H9 (cell line): ENCODE data around the gene PTPRH. TPM values are rescaled to one million over a fixed set of nuclear protein-coding genes. Genes with fewer than 3 reads are reported as not detected.

Source experiments
- DNase-seq: peaks from one replicate; pipeline ENCODE4 v3.0.0-alpha.2; 2017
- H2AFZ ChIP-seq: one replicate; pipeline ENCODE4 v1.6.1; 2013; ENCODE audit warnings: mild to moderate bottlenecking, low read length, control low read depth, moderate library complexity
- H2AK5ac ChIP-seq: 2 replicates; pipeline ENCODE4 v1.6.1; 2013; ENCODE audit warnings: low read length, control low read depth, mixed read lengths; ENCODE audit not compliant: insufficient read length
- H2BK120ac ChIP-seq: one replicate; pipeline ENCODE4 v1.6.1; 2013; ENCODE audit warnings: low read depth, mild to moderate bottlenecking, low read length, control low read depth, inconsistent platforms; ENCODE audit not compliant: poor library complexity, severe bottlenecking
- H2BK12ac ChIP-seq: 2 replicates; pipeline ENCODE4 v1.6.1; 2013; ENCODE audit warnings: low read length, control low read depth, mixed read lengths, low read depth; ENCODE audit not compliant: insufficient read length
- H2BK15ac ChIP-seq: 2 replicates; pipeline ENCODE4 v1.6.1; 2013; ENCODE audit warnings: low read depth, low read length, control low read depth
- H2BK20ac ChIP-seq: one replicate; pipeline ENCODE4 v1.6.1; 2013; ENCODE audit warnings: low read depth, mild to moderate bottlenecking, low read length, control low read depth, inconsistent platforms; ENCODE audit not compliant: poor library complexity, severe bottlenecking
- H2BK5ac ChIP-seq: 2 replicates; pipeline ENCODE4 v1.6.1; 2013; ENCODE audit warnings: low read length, control low read depth, mixed read lengths; ENCODE audit not compliant: insufficient read length
- H3K14ac ChIP-seq: 2 replicates; pipeline ENCODE4 v1.6.1; 2013; ENCODE audit warnings: low read length, control low read depth; ENCODE audit not compliant: insufficient read depth
- H3K18ac ChIP-seq: 2 replicates; pipeline ENCODE4 v1.6.1; 2013; ENCODE audit warnings: low read depth, mild to moderate bottlenecking, mixed read lengths, low read length, control low read depth; ENCODE audit not compliant: insufficient read length
- H3K23ac ChIP-seq: 2 replicates; pipeline ENCODE4 v1.6.1; 2013; ENCODE audit warnings: low read length, control low read depth, mixed read lengths, low read depth; ENCODE audit not compliant: insufficient read length
- H3K23me2 ChIP-seq: 2 replicates; pipeline ENCODE4 v1.6.1; 2013; ENCODE audit warnings: low read depth, mild to moderate bottlenecking, mixed read lengths, low read length, control low read depth; ENCODE audit not compliant: insufficient read length, poor library complexity, severe bottlenecking
- H3K27ac ChIP-seq: 2 replicates; pipeline ENCODE4 v1.5.1; 2013; ENCODE audit warnings: low read length, control low read depth, mixed read lengths, low read depth; ENCODE audit not compliant: insufficient read length
- H3K27me3 ChIP-seq: 2 replicates; pipeline ENCODE4 v1.6.1; 2013; ENCODE audit warnings: low read length, control low read depth, inconsistent platforms; ENCODE audit not compliant: insufficient read depth
- H3K4ac ChIP-seq: 2 replicates; pipeline ENCODE4 v1.6.1; 2013; ENCODE audit warnings: low read depth, mild to moderate bottlenecking, control low read depth, inconsistent platforms, low read length, moderate library complexity
- H3K4me1 ChIP-seq: 2 replicates; pipeline ENCODE4 v1.6.1; 2013; ENCODE audit warnings: low read length, control low read depth, inconsistent platforms; ENCODE audit not compliant: insufficient read depth
- H3K4me2 ChIP-seq: 2 replicates; pipeline ENCODE4 v1.6.1; 2013; ENCODE audit warnings: low read length, control low read depth, mixed read lengths; ENCODE audit not compliant: insufficient read length, insufficient read depth
- H3K56ac ChIP-seq: 2 replicates; pipeline ENCODE4 v1.6.1; 2013; ENCODE audit warnings: low read depth, mild to moderate bottlenecking, mixed read lengths, low read length, control low read depth; ENCODE audit not compliant: insufficient read length
- H3K79me1 ChIP-seq: 2 replicates; pipeline ENCODE4 v1.6.1; 2013; ENCODE audit warnings: low read depth, mild to moderate bottlenecking, moderate library complexity, low read length, control low read depth, inconsistent platforms; ENCODE audit not compliant: insufficient read depth, poor library complexity, severe bottlenecking
- H3K79me2 ChIP-seq: 2 replicates; pipeline ENCODE4 v1.6.1; 2013; ENCODE audit warnings: low read length, control low read depth, inconsistent platforms; ENCODE audit not compliant: insufficient read depth
- H3K9ac ChIP-seq: 2 replicates; pipeline ENCODE4 v1.6.1; 2013; ENCODE audit warnings: low read length, control low read depth, mixed read lengths; ENCODE audit not compliant: insufficient read length; ENCODE audit errors: extremely low read depth
- H3K9me3 ChIP-seq: one replicate; pipeline ENCODE4 v1.6.1; 2013; ENCODE audit warnings: low read depth, low read length, inconsistent platforms; ENCODE audit not compliant: control insufficient read depth
- H3T11ph ChIP-seq: one replicate; pipeline ENCODE4 v1.6.1; 2013; ENCODE audit warnings: mild to moderate bottlenecking, low read length, control low read depth, inconsistent platforms
- H4K20me1 ChIP-seq: one replicate; pipeline ENCODE4 v1.6.1; 2013; ENCODE audit not compliant: control insufficient read depth, insufficient read length, insufficient read depth
- H4K5ac ChIP-seq: 2 replicates; pipeline ENCODE4 v1.6.1; 2013; ENCODE audit warnings: low read depth, mild to moderate bottlenecking, mixed read lengths, low read length, control low read depth; ENCODE audit not compliant: insufficient read length
- H4K8ac ChIP-seq: replicated peaks from 2 replicates; pipeline ENCODE4 v1.6.1; 2013; ENCODE audit warnings: low read length, control low read depth, mixed read lengths, low read depth; ENCODE audit not compliant: insufficient read length
- H4K91ac ChIP-seq: 2 replicates; pipeline ENCODE4 v1.6.1; 2013; ENCODE audit warnings: low read depth, mild to moderate bottlenecking, moderate library complexity, mixed read lengths, low read length, control low read depth; ENCODE audit not compliant: insufficient read length
- H3K27ac Mint-ChIP-seq, 3 experiments: 2 replicates in 2 of 3; 3 replicates in 1 of 3; pipeline ENCODE4 v1.8.0; 2020 to 2021; ENCODE audit warnings: mixed read lengths in 3 of 3, mild to moderate bottlenecking in 1 of 3, moderate library complexity in 1 of 3
- H3K27me3 Mint-ChIP-seq: 2 replicates; pipeline ENCODE4 v1.8.0; 2021; ENCODE audit warnings: low read depth, mild to moderate bottlenecking, moderate library complexity, mixed read lengths
- H3K36me3 Mint-ChIP-seq, 3 experiments: 2 replicates in 2 of 3; 3 replicates in 1 of 3; pipeline ENCODE4 v1.8.0; 2020 to 2021; ENCODE audit warnings: low read depth in 3 of 3, mixed read lengths in 3 of 3; ENCODE audit not compliant: insufficient read depth in 1 of 3
- H3K4me1 Mint-ChIP-seq, 2 experiments: 2 replicates each; pipeline ENCODE4 v1.8.0; 2020; ENCODE audit warnings: mixed read lengths in 2 of 2
- H3K4me3 Mint-ChIP-seq, 2 experiments: 2 replicates in 1 of 2; 3 replicates in 1 of 2; pipeline ENCODE4 v1.8.0; 2020 to 2021; ENCODE audit warnings: mild to moderate bottlenecking in 2 of 2, mixed read lengths in 2 of 2, moderate library complexity in 1 of 2
- H3K9me3 Mint-ChIP-seq, 2 experiments: 2 replicates in 1 of 2; 3 replicates in 1 of 2; pipeline ENCODE4 v1.8.0; 2020; ENCODE audit warnings: mild to moderate bottlenecking in 2 of 2, mixed read lengths in 2 of 2, moderate library complexity in 1 of 2
- CTCF ChIP-seq: fragments of 200-600 bp; sonication (generic); conservative IDR thresholded peaks from 3 replicates; pipeline ENCODE4 v1.8.0; 2021; ENCODE audit warnings: antibody characterized with exemption, mild to moderate bottlenecking
- WGBS: extraction: QIAGEN DNeasy Blood & Tissue Kit; methylation state at CpG from one replicate; pipeline ENCODE4 v1.1.7; 2013; ENCODE audit warnings: missing lambda C conversion rate, low lambda C conversion rate, mixed read lengths; ENCODE audit not compliant: insufficient read length; ENCODE audit errors: extremely low coverage; 5-methylcytosine and 5-hydroxymethylcytosine counted together
- total RNA-seq: library from RNA; stranded (reverse); gene quantifications from 2 replicates; pipeline ENCODE4 v1.2.1, GENCODE V29; 2021

PTPRH gene
- total RNA-seq, 1 experiment from 2014 or later = 0.24 TPM

- Histone ChIP-seq H2AK5ac (no peak overlapping the region), H2AFZ (no peak overlapping the region), H3K23me2 (no peaks in the 10 kb centered on the region), H3K27me3 (no peaks in the 10 kb centered on the region), H4K20me1 (no peaks in the 10 kb centered on the region), H3K4me1 (peaks cover 11% of the 10 kb centered on the region; the same call in 1 of the 2 replicates), H3K9me3 (no peaks in the 10 kb centered on the region), H4K5ac (no peak overlapping the region), H3K56ac (no peak overlapping the region), H3K9ac (no peak overlapping the region), H4K8ac (no peak overlapping the region), H3K27ac (no peak overlapping the region), H2BK120ac (no peak overlapping the region), H3K23ac (no peak overlapping the region), H3K4me2 (peak overlapping the region; percentile 52), H3T11ph (no peak overlapping the region), H3K79me1 (peaks cover 3% of the 10 kb centered on the region), H3K14ac (no peak overlapping the region), H3K18ac (no peak overlapping the region), H2BK5ac (no peak overlapping the region), H2BK15ac (no peak overlapping the region), H3K79me2 (no peaks in the 10 kb centered on the region), H3K4ac (no peak overlapping the region), H2BK12ac (no peak overlapping the region), H2BK20ac (no peak overlapping the region), H4K91ac (no peak overlapping the region)
- DNase-seq = no peak
- WGBS = no CpG with 5 or more reads among the region's 3 CpGs
- Mint-ChIP-seq H3K27me3 (peaks cover 5% of the 10 kb centered on the region), H3K36me3 (peaks cover 10 to 32% (median 19%) of the 10 kb centered on the region in 3 experiments), H3K9me3 (no peaks in the 10 kb centered on the region; a peak in 1 of 5 replicates), H3K27ac (no peak overlapping the region; a peak in 1 of 7 replicates), H3K4me1 (peaks cover 29 to 42% of the 10 kb centered on the region in 2 experiments), H3K4me3 (peak overlapping the region; percentile 36 to 80; a peak in 4 of 5 replicates)
- no peak for TF ChIP-seq CTCF
These were observed 64.1 kb downstream of the PTPRH start for GRCh38 chr19:55145232-55145631.
